ENCODE measurements around the gene LDAF1. TPM values are rescaled to one million over a fixed set of nuclear protein-coding genes. Genes with fewer than 3 reads are reported as not detected.
"Not testable (repeated sequence)": the region's sequence is repeated elsewhere in the genome, so short reads cannot be mapped to it uniquely, and the experiment has no call there.

The LDAF1 gene
- 21.0 TPM for polyA plus RNA-seq (2012; ENCODE audit: insufficient read depth, insufficient read length)

GRCh38 chr16:21158208-21159110 is at the start of gene LDAF1:
LDAF1 (plus strand) TSS chr16:21158674; CDS start chr16:21161183, 2,509 bp downstream.
- DNase-seq (ENCODE audit: low read depth, low spot score), result peak; percentile 51
- H3K4me3 ChIP-seq (ENCODE audit: low read length), result peak within 1 kb of the TSS; percentile 68

GRCh38 chr16:21115551-21115950 is 42.9 kb upstream of the LDAF1 start:
- not testable (repeated sequence) for DNase-seq (ENCODE audit: low read depth, low spot score)

DNA sequence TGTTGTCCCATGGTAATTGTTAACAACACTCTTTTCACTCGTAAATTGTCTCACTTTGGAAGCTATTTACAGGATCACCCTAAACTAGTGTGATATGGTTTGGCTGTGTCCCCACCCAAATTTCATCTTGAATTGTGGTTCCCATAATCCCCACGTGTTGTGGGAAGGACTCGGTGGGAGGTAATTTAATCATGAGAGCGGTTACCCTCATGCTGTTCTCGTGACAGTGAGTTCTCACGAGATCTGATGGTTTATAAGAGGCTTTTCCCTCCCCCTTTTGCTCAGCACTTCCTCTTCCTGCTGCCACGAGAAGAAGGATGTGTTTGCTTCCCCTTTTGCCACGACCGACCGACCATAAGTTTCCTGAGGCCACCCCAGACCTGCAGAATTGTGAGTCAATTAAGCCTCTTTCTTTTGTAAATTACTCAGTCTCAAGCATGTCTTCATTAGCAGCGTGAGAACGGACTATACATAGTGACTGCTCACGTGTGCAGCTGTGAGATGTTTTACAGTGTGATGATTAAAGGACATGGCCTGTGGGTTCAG is 42.3 kb upstream of the LDAF1 start:
- no peak for DNase-seq (ENCODE audit: low read depth, low spot score)
- H3K4me3 ChIP-seq (ENCODE audit: low read length), result no peak overlapping the region

More at GRCh38 chr16:21115551-21115950, 42.9 kb upstream of the LDAF1 start:
- H3K4me3 ChIP-seq (ENCODE audit: low read length), result not testable (repeated sequence)

- H3K4me3 ChIP-seq (ENCODE audit: low read length), result no peak overlapping the region
- no peak for DNase-seq (ENCODE audit: low read depth, low spot score)
These were observed 40.9 kb upstream of the LDAF1 start for GRCh38 chr16:21117567-21117966.

DNA sequence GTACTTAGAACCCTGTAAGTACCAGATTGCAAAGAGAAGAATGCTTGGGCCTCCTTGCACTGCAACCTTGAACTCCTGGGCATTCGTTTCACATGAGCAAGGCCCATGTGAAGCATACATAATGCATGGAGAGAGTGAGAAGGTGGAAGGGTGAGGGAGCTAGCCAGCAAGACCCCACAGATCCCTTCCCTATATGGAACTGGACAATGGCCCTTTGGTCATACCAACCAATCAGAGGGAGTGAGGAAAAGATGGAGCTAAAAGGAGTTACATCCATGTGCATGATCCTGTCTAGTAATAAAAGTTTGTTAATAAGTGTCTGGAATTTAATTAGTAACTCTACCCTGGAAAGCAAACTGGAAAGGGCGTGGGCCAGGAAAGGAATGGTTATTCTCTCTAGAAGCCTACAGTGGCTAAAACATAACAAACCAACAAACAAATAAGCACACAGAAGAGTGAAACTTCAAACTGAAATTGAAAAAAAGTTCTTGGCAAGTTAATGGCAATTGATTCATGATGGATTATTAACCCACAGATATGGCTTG is 37.4 kb upstream of the LDAF1 start:
- no peak overlapping the region for H3K4me3 ChIP-seq (ENCODE audit: low read length)
- DNase-seq (ENCODE audit: low read depth, low spot score), result no peak

DNA sequence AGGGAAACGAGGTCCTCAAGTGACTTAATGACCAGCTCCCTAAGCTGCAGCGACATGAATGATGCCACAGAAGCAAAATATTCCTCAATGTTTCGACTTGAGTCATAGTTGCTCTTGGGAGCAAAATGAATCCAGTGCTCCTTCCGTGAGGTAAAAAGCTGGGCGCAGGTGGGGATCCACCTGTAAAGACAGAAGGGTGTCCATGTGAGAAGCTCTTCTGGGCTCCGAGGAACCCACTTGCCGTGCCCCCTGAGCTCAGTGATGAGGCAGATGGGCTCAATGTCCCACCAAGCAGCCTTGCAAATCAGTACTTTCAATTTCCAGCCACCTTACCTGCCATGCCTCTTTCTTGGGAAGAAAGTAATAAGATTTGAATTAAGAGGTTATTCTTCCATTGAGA is 33.3 kb upstream of the LDAF1 start:
- H3K4me3 ChIP-seq (ENCODE audit: low read length), result no peak overlapping the region
- no peak for DNase-seq (ENCODE audit: low read depth, low spot score)

- no peak for DNase-seq (ENCODE audit: low read depth, low spot score)
- no peak overlapping the region for H3K4me3 ChIP-seq (ENCODE audit: low read length)
These were observed 32.0 kb upstream of the LDAF1 start for GRCh38 chr16:21126518-21126917.

GRCh38 chr16:21128991-21129390 is 29.5 kb upstream of the LDAF1 start:
- DNase-seq (ENCODE audit: low read depth, low spot score), result no peak
- no peak overlapping the region for H3K4me3 ChIP-seq (ENCODE audit: low read length)

GRCh38 chr16:21130811-21131210 is 27.7 kb upstream of the LDAF1 start:
- no peak for DNase-seq (ENCODE audit: low read depth, low spot score)
- no peak overlapping the region for H3K4me3 ChIP-seq (ENCODE audit: low read length)

DNA sequence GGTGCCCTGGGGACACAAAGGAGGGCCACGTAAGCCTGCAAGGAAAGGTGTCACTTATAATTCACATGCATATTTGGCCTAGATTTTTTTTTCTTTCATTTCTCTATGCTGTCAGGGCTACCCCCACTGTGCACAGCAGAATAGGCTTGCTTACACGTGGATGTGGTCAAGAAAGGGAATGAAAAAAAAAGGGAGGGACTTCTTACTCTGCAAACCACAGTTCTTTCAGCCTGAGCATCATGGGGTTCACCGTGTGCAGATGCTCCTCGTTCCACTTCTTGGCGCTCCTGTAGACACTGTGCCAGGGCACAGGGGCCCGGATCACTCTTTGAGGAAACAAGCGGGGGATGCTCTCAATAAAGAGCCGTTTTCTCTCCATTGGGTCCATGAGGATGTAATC is 24.4 kb upstream of the LDAF1 start:
- no peak for DNase-seq (ENCODE audit: low read depth, low spot score)
- no peak overlapping the region for H3K4me3 ChIP-seq (ENCODE audit: low read length)

DNA sequence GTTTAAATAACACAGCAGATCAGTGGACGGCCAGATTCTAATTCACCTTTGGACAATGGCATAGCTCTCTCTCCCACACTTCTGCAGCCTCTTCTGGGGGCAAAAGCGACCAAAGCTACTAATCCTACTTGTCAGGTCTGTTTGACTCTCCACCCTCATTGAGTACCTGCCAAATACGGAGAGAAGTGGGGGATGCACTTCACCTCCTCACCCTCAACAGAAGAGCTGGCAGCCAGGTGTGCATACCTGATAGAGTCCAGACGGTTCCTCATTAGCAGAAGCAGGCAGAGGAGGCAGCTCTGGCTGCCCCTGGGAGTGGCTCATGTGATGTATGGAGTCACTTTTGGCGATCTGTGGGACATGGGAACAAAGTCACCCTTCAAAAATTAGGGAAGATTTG is 12.7 kb upstream of the LDAF1 start:
- no peak overlapping the region for H3K4me3 ChIP-seq (ENCODE audit: low read length)
- no peak for DNase-seq (ENCODE audit: low read depth, low spot score)

GRCh38 chr16:21150375-21151001 is 8.0 kb upstream of the LDAF1 start, which contains the start of gene DNAH3:
DNAH3 (minus strand) TSS chr16:21150846; CDS start chr16:21150319, 527 bp downstream.
- H3K4me3 ChIP-seq (ENCODE audit: low read length), result no peak within 1 kb of the TSS
- no peak for DNase-seq (ENCODE audit: low read depth, low spot score)

- not testable (repeated sequence) for DNase-seq (ENCODE audit: low read depth, low spot score); H3K4me3 ChIP-seq (ENCODE audit: low read length)
These were observed 6.1 kb upstream of the LDAF1 start for GRCh38 chr16:21152160-21153030.

DNA sequence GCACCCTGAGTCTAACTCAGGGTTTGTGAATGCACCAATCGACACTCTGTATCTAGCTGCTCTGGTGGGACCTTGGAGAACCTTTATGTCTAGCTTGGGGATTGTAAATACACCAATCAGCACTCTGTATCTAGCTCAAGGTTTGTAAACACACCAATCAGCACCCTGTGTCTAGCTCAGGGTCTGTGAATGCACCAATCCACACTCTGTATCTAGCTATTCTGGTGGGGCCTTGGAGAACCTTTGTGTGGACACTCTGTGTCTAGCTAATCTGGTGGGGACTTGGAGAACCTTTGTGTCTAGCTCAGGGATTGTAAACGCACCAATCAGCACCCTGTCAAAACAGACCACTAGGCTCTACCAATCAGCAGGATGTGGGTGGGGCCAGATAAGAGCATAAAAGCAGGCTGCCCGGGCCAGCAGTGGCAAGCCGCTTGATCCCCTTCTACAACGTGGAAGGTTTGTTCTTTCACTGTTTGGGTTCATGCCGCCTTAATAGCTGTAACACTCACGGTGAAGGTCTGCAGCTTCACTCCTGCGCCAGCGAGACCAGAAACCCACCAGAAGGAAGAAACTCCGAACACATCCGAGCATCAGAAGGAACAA is 5.2 kb upstream of the LDAF1 start:
- H3K4me3 ChIP-seq (ENCODE audit: low read length); DNase-seq (ENCODE audit: low read depth, low spot score): not testable (repeated sequence)

- not testable (repeated sequence) for H3K4me3 ChIP-seq (ENCODE audit: low read length); DNase-seq (ENCODE audit: low read depth, low spot score)
These were observed 2.5 kb upstream of the LDAF1 start for GRCh38 chr16:21156011-21156410.

DNA sequence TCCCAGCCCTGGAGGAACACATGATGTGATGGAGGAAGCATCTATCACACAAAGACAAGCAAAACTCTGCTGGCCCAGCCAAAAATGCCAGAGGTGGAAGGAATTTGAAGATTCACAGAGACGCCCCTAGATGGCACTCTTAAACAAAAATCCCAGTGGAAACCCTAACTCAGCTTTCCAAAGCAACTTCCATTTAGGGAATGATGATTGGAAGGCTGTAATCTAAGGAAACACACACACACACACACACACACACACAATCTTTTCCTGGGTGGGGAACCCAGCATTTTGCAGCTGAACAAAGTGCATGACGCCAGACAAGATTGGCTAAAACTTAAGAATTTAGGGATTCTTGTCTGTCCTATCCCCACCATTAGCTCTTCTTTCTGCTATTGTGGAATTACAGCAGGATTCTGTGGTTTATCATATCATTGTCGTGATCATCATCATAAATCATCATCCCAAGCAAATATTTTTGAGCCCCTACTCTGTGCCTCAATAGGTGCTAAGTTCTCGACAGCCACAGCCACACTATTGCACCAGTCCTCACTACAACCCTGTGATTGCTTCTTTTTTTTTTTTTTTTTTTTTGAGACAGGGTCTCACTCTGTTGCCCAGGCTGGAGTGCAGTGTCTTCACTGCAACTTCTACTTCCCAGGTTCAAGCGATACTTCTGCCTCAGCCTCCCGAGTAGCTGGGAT is 1.6 kb upstream of the LDAF1 start:
- no peak overlapping the region for H3K4me3 ChIP-seq (ENCODE audit: low read length)
- DNase-seq (ENCODE audit: low read depth, low spot score), result peak; percentile 24

- H3K4me3 ChIP-seq (ENCODE audit: low read length), result no peak overlapping the region
These were observed 842 bp upstream of the LDAF1 start for GRCh38 chr16:21157632-21158031.

More at GRCh38 chr16:21157632-21158031, 842 bp upstream of the LDAF1 start:
- DNase-seq (ENCODE audit: low read depth, low spot score), result no peak
